Stimulated activated naive CD4-positive, alpha-beta T cell (primary cell): Measurements from ENCODE around the gene AUTS2.

Experiments used
- DNase-seq, 6 experiments: peaks; one replicate each; lab custom pipeline; 2025; lab: John Stamatoyannopoulos, UW

The AUTS2 gene

DNA sequence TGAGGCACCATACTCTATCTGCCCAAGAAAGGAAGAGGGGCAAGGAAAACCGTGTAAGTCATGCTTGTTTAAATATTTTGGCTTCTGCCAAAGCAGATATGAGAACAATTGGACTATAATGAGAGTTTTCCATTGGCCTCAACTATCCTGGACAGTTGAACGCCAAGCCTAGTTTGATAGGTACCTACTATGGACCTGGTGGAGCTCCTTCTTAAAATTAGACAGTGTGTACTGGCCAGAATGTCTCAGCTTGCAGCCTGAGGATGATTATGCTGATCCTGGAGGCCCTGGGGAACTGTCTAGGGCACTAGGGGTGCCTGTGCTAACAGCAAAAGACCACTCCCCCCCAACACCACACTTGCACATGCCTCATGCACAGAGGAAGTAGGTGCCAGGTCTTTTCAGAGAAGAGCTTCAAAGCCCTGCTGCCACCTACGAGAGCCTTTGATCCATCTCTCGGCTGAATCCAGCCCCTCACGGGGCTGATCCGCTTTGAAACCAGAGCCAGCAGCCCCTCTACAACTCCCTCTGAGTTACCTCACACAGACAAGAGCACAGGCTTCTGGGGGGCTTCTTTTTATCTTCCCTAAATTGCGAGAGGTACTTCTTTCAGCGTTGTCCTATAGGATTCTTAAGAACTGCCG is 1059.8 kb downstream of the AUTS2 start:
- peak in 2 of 6 experiments; percentile 4 to 6 for DNase-seq

DNA sequence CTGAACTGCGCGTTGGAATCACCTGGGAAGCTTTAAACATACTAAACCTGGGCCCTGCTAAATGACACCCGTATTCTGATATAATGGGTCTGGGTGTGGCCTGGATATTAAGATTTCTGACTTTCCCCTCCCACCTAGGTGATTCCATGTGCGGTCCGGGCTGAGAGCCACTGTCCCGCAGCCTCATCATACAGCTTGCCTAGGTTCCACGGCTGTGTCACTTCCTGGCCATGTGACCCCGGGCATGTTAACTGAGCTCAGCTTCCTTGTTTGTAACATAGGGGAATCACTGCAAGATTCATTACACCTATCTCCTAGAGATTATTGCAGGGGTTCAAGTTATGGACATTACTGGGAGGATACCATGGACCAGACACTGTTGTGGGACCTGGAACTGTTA is 1061.0 kb downstream of the AUTS2 start:
- DNase-seq = peak in 1 of 6 experiments; percentile 3

DNA sequence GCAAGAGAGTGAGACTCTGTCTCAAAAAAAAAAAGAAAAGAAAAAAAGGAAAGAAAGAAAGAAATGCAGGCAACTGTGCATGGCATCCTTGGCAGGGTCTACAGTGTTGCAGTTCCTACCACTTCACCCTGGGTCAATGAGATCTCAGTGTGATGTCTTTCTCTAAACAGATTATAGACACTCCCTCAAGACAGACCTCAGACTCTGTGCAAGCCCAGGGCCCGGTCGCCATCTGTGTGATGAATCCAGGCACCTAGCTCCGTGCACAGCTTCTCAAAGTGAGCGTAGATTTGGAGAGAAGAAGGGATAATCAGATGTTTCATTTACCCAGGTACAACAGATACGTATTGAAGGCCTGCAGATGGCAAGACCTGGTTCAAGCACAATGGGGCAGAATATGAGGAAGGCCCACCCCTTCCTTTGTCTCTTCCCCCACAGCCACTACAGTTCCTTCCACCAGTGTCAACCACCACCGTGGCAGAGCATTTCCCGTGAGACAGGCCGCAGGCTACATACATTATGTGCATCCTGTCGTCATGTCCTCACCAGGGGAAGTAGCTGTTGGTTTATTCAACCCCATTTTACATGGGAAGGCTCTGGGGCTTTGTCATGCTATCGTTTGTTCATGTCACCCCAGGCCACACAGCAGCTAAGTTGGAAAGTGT is 1062.0 kb downstream of the AUTS2 start:
- DNase-seq = peak in 5 of 6 experiments; percentile 1 to 28 (median 16)

DNA sequence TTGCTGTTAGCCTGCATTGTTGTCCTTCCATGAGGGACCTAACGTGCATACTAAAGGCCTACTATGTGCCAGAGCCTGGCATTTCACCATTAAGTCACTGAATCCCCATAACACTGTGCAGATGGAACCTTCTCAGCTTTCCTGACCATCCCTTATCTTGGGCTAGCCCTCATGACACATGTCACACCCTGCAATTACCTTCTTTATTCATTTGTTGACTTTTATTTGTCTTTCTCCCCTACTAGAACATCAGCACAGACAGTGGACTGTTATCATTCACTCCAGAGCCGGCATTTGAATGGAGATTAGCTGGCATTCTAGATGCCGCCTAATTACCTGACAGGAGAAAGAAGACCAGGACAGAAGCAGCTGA is 1062.5 kb downstream of the AUTS2 start:
- no peak for DNase-seq

DNA sequence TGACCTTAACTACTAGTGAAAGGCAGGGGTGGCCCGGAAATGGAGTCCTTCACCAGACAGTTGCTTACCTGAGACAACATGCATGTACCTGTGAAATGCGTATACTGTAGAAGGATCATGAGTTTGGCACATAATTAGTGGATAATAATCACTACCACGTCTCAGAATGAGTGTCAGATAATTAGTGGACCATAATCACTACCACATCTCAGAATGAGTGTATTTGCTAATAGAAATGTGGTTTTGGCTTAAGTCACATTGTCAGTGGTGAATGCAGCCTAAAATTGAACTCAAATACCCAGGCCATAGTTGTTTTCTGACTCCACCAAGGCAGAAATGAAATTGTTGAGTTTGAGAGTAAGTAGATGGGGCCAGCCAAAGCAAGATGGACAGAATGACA is 1065.4 kb downstream of the AUTS2 start:
- DNase-seq = no peak

DNA sequence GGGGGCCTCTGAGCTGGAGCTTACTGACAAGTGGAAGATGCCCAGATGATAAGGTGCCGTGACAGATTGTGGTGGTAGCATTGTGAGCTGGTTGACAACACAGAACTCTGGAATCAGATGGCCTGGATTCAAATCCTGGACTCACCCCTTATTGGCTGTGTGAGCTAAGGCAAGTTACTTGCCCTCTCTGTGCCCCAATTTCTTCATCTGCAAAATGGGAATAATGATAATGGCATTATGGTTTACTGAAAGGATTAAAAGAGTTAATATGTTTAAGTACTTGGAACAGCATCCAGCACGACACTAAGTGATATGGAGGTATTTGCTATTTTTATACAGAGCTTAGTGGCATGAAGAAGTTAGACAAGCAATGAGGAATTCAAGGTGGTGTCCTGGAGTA is 1067.7 kb downstream of the AUTS2 start:
- no peak for DNase-seq

DNA sequence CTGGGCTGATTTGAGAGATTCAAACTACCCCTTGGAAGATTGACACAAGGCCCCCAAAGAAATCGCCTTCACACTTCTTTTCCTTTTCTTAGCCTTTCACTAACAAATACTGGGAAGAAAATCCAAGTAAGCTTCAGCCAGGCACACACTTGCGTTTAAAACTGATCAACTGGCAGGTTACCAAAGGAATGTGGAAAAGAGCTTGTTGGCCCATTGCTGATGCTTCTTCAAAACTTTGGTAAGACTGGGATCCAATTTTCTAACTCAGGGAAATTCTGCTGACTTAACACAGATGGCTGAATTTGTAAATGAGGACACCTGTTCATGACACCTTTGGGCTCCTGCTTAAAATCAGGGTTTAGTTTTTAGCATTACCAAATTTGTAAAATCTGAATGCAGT is 1069.1 kb downstream of the AUTS2 start:
- DNase-seq = no peak

DNA sequence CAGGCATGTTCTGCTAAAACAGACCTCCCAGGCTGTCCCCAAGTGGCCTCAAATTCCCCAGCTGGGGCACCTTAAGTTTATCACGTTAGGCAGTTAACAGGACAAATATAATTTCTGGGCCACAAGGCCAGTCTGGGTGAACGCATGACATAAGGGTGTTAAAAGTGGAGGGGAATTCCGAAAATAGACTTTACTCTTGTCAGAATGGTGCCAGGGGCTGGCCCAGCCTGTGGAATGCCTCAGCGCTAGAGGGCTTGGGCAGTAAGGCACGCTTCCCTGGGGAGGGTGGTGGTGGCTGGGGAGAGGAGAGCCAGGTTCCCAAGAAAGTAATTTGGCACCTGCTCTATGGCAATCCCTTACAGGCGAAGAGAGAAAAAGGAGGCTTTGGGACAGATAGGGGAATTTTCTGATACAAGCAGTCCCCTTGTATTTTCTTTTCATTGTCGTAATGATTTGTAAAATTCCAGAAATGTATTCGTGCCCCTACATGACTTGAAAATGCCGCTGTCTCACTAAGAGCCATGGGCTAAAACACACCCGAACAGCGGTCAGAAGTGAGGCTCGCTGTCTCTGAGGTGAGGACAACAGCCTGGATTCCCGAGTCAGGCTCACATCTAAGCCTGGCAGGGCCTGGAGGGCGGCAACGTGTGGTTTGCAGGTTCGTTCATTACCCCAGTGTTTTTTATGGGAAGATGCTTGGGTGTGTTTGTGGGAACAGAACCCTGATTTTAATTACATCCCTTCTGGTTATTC is 1070.5 kb downstream of the AUTS2 start:
- DNase-seq = no peak

DNA sequence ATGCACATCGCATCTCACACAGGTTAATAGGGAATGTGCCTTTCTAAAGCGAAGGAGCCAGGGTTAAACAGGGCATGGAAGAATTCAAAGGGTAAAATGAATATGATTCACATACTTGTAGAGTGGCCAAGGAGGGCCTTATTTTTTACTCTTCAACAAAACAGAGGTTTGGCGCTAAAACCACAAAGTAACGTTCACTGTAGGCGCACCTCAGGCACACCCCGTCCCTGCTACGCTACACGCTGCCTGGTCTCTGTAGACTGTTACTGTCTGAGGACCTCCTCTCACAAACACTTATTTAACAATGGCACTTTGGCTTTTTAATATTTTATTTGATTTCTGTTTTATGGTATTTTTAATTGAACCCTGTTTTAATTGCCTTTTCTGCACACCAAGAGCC is 1071.6 kb downstream of the AUTS2 start:
- no peak for DNase-seq

DNA sequence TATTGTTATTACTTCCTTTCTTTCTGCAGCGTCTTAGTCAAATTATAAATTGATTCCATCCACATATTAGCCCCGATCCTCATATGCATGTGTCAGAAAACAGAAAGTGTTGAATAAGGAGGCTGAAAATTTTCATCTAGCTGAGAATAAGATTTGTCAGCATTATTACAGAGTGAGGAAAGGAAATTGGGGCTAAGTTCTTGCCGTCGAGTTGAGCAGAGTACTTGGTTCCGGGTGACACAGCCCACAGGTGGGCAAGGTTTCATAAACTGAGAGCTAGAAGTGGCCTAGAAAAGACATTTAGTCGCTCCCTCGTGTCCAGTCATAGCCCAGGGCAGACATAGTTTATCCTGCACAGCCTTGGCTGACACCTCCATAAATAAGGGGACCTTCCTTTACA is 1072.0 kb downstream of the AUTS2 start:
- no peak for DNase-seq

DNA sequence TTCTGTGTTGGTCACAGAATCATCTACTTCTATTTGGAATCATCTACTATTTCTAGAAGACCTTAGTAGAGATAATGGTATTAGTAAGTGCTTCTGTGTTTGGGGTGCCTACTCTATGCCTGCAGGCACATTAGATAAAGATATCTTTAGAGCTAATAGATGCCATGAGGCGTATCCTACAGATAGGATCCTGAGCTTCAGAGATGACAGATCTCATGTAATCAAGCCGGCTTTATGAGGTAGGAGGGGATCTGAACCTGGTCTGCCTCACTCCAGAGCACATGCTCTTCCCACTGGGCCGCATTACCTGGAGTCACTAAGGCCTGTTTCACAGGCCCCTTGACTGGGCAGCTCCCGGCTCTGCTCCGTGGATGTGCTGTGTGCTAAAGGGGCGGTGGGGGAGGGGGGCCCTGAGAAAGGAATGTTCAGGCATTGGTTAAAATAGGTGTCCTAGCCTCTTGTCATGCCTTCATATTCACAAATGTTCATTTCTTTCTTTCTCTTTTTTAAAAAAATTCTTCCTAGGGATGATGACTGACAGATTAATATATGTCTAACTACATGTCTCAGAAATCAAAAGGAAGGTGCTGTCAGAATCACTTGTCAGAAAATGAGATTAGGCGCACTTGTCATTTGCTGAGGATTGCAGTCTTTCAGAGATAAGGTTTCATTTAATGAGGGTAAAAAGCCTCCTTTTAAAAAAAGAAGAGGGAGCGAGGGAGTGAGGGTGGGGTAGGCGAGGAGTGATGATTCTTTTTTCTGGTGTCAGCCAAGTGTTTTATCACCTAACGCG is 1075.7 kb downstream of the AUTS2 start:
- DNase-seq = no peak

DNA sequence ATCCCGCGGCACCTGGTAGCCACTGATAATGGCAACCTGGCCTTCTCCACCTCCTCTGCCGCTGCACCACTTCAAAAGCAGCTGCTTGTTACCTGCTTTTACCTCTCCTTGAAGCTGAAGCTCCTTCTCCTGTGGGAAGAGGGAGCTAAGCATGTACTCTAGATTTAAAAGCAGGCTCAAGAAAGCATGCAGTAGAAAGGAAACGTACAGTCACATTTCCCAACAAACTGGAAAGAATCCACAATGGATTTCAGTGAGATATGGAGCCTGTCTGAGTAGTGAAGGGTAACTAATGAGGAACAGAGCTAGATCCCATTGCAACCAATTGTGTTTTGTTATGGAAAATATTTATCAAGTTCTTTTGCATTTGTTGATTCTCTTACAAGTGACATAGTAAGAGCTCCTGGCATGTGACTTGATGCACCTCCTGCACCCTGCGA is 1076.3 kb downstream of the AUTS2 start:
- no peak for DNase-seq

DNA sequence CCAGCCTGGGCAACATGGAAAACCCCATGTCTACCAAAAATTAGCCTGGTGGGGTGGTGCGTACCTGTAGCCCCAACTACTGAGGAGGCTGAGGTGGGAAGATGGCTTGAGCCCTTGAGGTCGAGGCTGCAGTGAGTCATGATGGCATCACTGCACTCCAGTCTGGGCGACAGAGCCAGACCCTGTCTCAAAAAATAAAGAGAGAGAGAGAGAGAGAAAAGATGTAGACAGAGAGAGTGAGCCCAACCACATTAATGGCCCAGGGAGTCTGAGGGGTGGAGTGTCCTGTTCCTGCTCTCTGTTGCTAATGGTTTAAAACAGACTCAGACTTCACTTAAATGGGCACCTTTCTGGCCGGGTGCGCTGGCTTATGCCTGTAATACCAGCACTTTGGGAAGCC is 1078.0 kb downstream of the AUTS2 start:
- DNase-seq = no peak

DNA sequence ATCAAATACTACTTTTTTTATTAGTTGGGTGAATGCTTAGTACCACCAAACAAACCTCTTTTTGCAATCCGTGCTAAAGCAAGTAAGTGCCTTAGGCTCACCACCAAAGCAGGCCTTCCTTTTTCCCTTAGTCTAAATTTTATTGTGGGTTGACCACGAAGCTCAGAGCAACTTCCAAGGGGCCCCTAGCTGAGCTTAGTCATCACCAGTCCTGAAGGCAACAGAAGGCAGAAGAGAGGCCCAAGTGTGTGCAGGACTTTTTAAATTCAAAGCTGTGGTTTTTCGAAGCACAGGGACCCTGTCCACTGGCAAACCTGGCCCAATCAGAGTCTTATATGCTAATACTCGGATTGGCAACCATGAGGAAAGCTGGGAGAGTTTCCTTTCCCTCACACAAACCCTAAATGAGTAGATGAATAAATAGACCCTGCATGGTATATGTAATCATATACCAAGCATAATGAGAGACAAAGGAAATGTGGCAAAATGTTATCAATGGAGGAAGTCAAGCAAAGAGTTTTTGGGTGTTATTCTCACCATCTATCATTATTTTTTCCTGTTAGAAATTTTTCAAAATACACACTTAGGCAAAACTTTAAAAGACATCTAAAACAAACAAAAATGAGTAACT is 1080.5 kb downstream of the AUTS2 start:
- DNase-seq = no peak

DNA sequence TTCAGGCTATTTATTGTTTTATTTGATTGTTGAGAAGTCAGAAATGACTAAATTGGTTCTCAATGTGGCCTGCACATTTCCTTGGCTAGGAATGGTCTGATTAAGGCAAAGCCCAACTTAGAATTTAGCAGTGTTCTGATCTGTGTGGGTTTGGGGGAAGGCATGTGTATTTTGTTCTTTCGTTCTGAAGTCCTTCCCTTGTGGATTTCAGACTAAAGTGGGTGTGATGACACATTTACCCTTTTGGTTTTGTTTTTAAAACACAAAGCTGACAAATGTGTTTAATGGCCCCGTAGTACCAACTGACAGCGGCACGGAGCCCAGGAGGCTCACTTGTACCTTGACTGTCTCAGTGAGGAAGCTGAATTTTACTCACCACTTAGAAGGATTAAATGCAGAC is 1081.4 kb downstream of the AUTS2 start:
- no peak for DNase-seq

DNA sequence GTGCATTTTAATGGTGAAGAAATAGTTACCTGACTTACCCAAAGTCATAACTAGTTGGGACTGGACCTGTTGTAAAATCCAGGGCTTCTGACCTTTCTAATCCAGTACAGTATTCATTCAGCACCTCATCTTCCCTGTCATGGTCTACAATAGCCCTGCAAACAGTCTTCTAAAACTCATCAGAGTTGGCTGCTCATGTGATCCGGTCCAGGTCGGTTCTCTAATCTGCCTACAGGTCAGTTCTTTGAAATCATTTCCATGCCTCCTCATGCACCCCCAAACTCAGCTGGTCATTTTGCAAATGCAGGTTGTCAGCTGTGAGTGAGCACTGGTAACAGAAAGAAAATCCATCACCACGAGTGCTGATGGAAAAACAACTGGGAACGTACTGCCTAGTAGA is 1082.0 kb downstream of the AUTS2 start:
- no peak for DNase-seq

DNA sequence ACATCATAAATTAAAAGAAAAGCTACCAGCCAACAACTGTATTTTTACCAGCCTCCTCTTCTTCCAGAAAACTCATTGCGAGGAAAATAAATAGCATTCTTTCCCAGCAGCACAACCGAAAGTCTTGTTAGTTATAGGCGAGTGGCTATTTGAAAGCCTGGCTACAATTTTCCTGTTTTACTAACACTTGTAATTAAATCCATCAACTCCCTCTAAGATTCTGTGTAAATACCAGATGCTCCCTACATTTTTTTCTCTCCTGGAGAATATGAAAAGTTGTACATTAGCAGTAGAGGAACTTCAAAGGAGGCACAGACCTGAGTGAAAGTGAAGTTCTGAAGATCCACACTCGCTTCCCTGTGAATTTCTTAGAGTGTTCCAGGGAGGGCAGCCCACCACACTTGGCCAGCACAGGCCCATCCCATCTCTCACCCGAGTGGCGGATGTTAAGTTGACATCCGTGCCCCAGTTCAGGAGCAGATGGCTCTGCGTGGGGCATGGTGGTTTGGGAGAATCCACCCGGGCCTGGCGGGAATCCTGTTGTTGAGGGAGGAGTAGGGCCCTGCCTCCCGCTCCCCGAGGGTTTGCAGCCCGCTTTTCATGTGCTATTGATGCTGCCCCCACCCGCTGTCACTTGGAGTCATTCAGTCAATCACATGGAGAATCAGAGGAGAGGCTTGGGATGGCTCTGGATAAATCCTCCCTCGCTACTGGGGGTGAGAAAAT is 1082.6 kb downstream of the AUTS2 start:
- no peak for DNase-seq

DNA sequence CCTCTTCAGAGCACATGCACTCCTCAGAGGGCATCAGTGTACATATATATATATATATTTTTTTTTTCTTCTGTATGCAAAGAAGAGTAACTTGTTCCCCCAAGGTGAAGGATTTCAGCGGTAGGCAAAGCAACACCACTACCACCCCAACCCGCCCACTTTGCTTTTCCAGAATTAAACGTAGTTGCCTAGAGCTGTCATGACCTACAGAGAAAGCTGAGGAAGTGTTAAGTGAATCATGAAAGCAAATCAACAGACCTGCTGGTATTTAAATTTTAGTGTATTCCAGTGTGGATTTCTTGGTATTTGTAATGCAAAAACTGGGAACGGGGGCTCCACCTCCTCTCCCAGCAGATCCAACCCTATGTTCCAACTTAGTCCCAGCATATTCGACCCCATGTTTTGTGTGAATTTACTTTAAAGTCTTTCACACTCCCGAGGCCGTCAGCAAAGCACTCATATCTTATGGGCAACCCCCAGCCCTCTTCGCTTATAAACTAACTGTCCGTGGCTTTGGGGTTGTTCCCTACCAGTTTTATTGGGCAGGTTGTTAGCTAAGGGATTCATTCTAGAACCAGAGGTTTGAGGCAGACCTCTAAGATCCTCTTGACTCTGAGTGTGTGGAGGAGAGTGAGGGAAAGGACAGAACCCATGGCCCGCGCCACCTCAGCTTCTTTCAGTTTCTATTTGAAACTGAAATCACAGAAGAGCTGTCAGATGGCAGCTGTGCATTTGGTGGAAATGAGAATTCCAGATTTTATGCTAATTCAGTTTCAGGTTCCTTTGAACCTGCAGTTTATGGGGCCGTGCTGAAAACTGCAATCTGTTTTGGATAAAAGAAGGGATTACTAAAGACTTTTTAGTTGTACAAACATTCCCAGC is 1083.4 kb downstream of the AUTS2 start:
- peak in 2 of 6 experiments; percentile 3 to 8 for DNase-seq

DNA sequence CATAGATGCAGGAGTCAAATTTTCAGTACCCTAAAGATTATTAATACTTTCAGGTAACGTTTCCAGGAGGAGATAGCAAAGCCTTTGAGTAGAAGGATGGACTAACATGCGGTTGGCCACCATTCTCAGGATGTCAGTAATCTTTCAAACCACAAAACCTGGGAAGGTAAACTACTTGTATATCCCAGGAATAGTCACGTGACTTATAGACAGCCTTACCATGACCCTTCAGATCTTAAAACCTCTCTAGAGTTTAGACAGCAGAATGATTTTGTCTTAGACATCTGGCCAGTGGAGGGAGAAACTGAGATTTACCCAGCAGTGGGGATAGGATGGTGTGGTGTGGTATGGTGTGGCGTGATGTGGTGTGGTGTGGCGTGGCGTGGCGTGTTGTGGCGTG is 1085.9 kb downstream of the AUTS2 start:
- DNase-seq = no peak

DNA sequence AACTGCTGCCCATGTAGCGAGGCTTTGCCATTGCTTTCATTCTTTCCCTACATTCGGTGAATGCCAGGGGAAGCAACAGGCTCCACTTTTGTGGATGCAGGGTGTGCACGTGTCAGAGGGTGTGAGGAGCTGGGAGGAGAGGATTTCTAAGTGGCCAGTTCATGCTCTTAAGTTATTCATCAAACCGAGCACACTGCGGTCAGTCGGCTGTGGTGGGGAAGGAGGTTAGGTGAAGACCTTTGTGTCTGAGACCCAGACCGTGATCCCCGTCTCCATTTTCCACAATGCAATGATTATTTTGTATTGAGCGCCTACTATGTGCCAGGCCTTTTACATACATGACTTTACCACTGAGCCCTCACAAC is 1095.0 kb downstream of the AUTS2 start:
- DNase-seq = no peak
